HepG2 (cell line): Measurements from ENCODE around the gene NHERF2. TPM values are rescaled to one million over a fixed set of nuclear protein-coding genes. Genes with fewer than 3 reads are reported as not detected.

ENCODE experiments used
- AGO1 ChIP-seq: fragments of 200-400 bp; formaldehyde crosslinking; IDR thresholded peaks from 2 replicates; pipeline ENCODE4 v1.6.1; 2017; ENCODE audit warnings: mild to moderate bottlenecking, low read depth, low read length, moderate library complexity; ENCODE audit not compliant: poor library complexity, severe bottlenecking
- BRD4 ChIP-seq: sonication (generic); formaldehyde crosslinking; IDR thresholded peaks from 2 replicates; pipeline ENCODE4 v1.4.0; 2020; ENCODE audit warnings: missing genetic modification reagents
- DMAP1 ChIP-seq: IDR thresholded peaks from 2 replicates; pipeline ENCODE4 v1.6.1; 2016
- HMGA1 ChIP-seq: sonication (generic); formaldehyde crosslinking; conservative IDR thresholded peaks from 2 replicates; pipeline ENCODE4 v1.4.0; 2020; ENCODE audit warnings: missing genetic modification reagents
- MED1 ChIP-seq: sonication (generic); formaldehyde crosslinking; IDR thresholded peaks from 2 replicates; pipeline ENCODE4 v1.4.0; 2020; ENCODE audit warnings: missing genetic modification reagents
- MYC ChIP-seq: sonication (generic); formaldehyde crosslinking; IDR thresholded peaks from 2 replicates; pipeline ENCODE4 v1.9.0; 2021; ENCODE audit warnings: missing genetic modification reagents, borderline replicate concordance
- MYNN ChIP-seq: sonication (generic); formaldehyde crosslinking; IDR thresholded peaks from 2 replicates; pipeline ENCODE4 v1.4.0; 2020; ENCODE audit warnings: mild to moderate bottlenecking, low read depth, missing genetic modification reagents
- NR2F1 ChIP-seq, 2 experiments: fragments of 450-650 bp in 1 of 2; formaldehyde crosslinking in 1 of 2; IDR thresholded peaks; 2 replicates each; pipeline versions ENCODE4 v1.5.0 to v1.6.1; 2016 to 2020; ENCODE audit warnings: mild to moderate bottlenecking in 1 of 2, missing compliant biosample characterization in 1 of 2, missing genetic modification reagents in 1 of 2, moderate library complexity in 1 of 2
- RNF2 ChIP-seq: fragments of 450-650 bp; conservative IDR thresholded peaks from 2 replicates; pipeline ENCODE4 v1.6.1; 2016; ENCODE audit warnings: low read depth
- SAP130 ChIP-seq: IDR thresholded peaks from 2 replicates; pipeline ENCODE4 v1.6.1; 2016; ENCODE audit warnings: low read depth
- SOX5 ChIP-seq: IDR thresholded peaks from 2 replicates; pipeline ENCODE4 v1.6.1; 2016; ENCODE audit warnings: borderline replicate concordance
- ZNF281 ChIP-seq: sonication (generic); formaldehyde crosslinking; IDR thresholded peaks from 2 replicates; pipeline ENCODE4 v1.4.0; 2020; ENCODE audit warnings: missing genetic modification reagents, borderline replicate concordance
- ZNF546 ChIP-seq: sonication (generic); formaldehyde crosslinking; conservative IDR thresholded peaks from 2 replicates; pipeline ENCODE4 v1.8.1; 2023; ENCODE audit warnings: mild to moderate bottlenecking, missing genetic modification reagents
- ZNF572 ChIP-seq: sonication (generic); formaldehyde crosslinking; IDR thresholded peaks from 2 replicates; pipeline ENCODE4 v1.5.1; 2020; ENCODE audit warnings: mild to moderate bottlenecking, missing genetic modification reagents
- ZNF687 ChIP-seq: sonication (generic); formaldehyde crosslinking; IDR thresholded peaks from 2 replicates; pipeline ENCODE4 v1.5.1; 2020; ENCODE audit warnings: mild to moderate bottlenecking, missing genetic modification reagents, moderate library complexity
- ZNF724P ChIP-seq: sonication (generic); formaldehyde crosslinking; IDR thresholded peaks from 2 replicates; pipeline ENCODE4 v1.8.0; 2022; ENCODE audit warnings: missing genetic modification reagents, borderline replicate concordance
- ZNF816 ChIP-seq: sonication (generic); formaldehyde crosslinking; IDR thresholded peaks from 2 replicates; pipeline ENCODE4 v1.8.0; 2022; ENCODE audit warnings: missing genetic modification reagents, mild to moderate bottlenecking, borderline replicate concordance
- ZSCAN22 ChIP-seq: sonication (generic); formaldehyde crosslinking; IDR thresholded peaks from 2 replicates; pipeline ENCODE4 v1.4.0; 2020; ENCODE audit warnings: mild to moderate bottlenecking, missing genetic modification reagents
- polyA plus RNA-seq, 8 experiments: library from polyadenylated mRNA; depleted of rRNA in 3 of 8; stranded (reverse) in 7 of 8; unstranded in 1 of 8; fragments of >200 nt; fragmentation: Illumina TruSeq in 4 of 8; extraction: Trizol in 4 of 8; gene quantifications; 2 replicates each; pipeline versions ENCODE4 v1.2.1 to v1.2.3, GENCODE V29; 2011 to 2016; ENCODE audit warnings: low read depth in 4 of 8, missing spikeins in 1 of 8, mixed read lengths in 1 of 8; ENCODE audit not compliant: insufficient read depth in 1 of 8
- total RNA-seq, 5 experiments: library from RNA; depleted of rRNA; stranded (reverse); fragments of >200 nt; fragmentation: Illumina TruSeq; extraction: Trizol; gene quantifications; 2 replicates each; pipeline ENCODE4 v1.2.3, GENCODE V29; 2016; ENCODE audit warnings: low read depth in 1 of 5

Gene NHERF2
- total and polyA plus RNA-seq, 2 of the 13 experiments (the other 11 are each of a cell fraction or from before 2014, with no cell fraction given): 23.7 to 39.3 TPM

DNA sequence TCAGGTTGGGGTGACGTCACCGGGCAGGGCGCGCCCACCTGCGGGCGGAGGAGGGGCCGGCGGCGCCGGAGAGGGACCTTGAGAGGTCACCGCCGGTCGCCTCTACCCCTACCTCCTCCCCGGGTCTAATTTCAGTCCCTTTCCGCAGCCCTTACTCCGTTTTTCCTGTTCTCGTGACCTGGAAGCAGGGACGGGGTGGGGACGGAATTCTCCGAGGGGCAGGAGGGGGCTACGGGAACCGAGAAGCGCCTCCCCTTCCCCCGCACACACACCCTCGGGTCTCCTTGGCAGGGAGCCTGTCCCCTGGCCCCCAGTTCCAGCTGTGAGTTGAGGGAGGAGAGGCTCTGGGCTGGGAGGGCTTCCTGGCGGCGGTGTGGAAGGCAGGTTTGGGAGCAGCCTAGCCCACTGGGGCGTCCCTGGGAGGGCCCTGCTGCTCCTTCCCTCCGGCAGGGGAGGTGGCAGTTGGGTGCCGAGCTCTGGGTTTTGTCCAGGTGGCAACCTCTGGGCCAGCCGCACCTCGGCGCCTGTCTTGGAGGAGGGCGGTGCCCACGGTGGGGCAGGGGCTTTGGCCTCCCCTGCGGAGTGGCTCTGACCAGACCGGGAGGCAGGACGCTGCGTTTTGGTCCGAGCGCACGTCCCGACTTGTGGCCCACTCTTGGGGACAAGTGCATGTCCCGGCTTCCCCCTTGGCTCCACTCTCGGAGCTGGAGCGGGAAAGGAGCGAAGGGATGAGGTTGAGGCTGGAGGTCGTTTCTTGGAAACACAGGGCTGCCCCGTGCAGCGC, 36.2 kb upstream of the NHERF2 start (continued):
- TF ChIP-seq ZNF816 (no peak), ZNF687 (peak; percentile 76), ZNF572 (CRISPR knock-in tag) (0 out of 2 replicates have a peak, but pooled peaks have one; percentile 63), HMGA1 (CRISPR knock-in tag) (no peak), SOX5 (CRISPR knock-in tag) (0 out of 2 replicates have a peak, but pooled peaks have one; percentile 19), MYC (CRISPR knock-in tag) (peak; percentile 24; the same call in 1 of the 2 replicates), ZNF546 (CRISPR knock-in tag) (no peak), MYNN (0 out of 2 replicates have a peak, but pooled peaks have one; percentile 57), RNF2 (no peak), MED1 (CRISPR knock-in tag) (peak; percentile 11; the same call in 1 of the 2 replicates), SAP130 (CRISPR knock-in tag) (peak; percentile 33), BRD4 (CRISPR knock-in tag) (no peak), ZSCAN22 (CRISPR knock-in tag) (no peak), AGO1 (no peak), ZNF281 (CRISPR knock-in tag) (peak; percentile 60; the same call in 1 of the 2 replicates), ZNF724P (CRISPR knock-in tag) (0 out of 2 replicates have a peak, but pooled peaks have one; percentile 18), NR2F1 (CRISPR knock-in tag; IDR thresholded peaks at IDR 0.05) (0 out of 4 replicates have a peak, but pooled peaks of 1 of the 2 experiments have one; percentile 24), DMAP1 (peak; percentile 28; the same call in 1 of the 2 replicates)
